H1 (cell line): ENCODE results near the gene HMX1.

ENCODE experiments used
- POLR2A ChIP-seq, 2 experiments: IDR thresholded peaks; 1 replicate in 1 of 2; 2 replicates in 1 of 2; pipeline ENCODE4 v1.6.1; 2011; ENCODE audit warnings: low read depth in 2 of 2, low read length in 2 of 2, mild to moderate bottlenecking in 2 of 2; ENCODE audit errors: control extremely low read depth in 1 of 2
- POLR2AphosphoS5 ChIP-seq: IDR thresholded peaks from 2 replicates; pipeline ENCODE4 v1.6.1; 2011; ENCODE audit warnings: low read depth, low read length
- TF ChIP-seq, protein P1 (sequence below), 3 experiments: IDR thresholded peaks; 1 replicate in 2 of 3; 2 replicates in 1 of 3; pipeline versions ENCODE4 v1.5.1 to v1.6.1; 2011; ENCODE audit warnings: low read length in 3 of 3, mild to moderate bottlenecking in 3 of 3, inconsistent platforms in 2 of 3, low read depth in 1 of 3, moderate library complexity in 1 of 3; ENCODE audit not compliant: insufficient read depth in 1 of 3; ENCODE audit errors: control extremely low read depth in 1 of 3

DNA sequence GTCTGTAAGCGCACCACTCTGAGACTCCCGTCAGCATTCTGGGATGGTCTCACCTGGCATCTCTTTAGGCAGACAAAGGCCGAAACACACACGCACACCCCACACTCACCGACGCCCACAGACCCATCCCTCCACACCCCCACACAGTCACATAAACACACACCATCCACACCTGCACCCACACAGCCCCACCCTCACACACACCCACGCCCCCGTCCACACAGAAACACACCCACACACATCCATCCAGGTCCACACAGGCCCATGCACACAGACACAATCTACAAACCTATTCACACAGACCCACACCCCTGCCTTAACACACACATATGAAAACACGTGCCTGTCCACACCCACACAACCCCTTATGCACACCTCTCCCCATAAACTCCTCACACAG, 9.2 kb upstream of the HMX1 start:
- TF ChIP-seq, protein P1, sequence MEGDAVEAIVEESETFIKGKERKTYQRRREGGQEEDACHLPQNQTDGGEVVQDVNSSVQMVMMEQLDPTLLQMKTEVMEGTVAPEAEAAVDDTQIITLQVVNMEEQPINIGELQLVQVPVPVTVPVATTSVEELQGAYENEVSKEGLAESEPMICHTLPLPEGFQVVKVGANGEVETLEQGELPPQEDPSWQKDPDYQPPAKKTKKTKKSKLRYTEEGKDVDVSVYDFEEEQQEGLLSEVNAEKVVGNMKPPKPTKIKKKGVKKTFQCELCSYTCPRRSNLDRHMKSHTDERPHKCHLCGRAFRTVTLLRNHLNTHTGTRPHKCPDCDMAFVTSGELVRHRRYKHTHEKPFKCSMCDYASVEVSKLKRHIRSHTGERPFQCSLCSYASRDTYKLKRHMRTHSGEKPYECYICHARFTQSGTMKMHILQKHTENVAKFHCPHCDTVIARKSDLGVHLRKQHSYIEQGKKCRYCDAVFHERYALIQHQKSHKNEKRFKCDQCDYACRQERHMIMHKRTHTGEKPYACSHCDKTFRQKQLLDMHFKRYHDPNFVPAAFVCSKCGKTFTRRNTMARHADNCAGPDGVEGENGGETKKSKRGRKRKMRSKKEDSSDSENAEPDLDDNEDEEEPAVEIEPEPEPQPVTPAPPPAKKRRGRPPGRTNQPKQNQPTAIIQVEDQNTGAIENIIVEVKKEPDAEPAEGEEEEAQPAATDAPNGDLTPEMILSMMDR (IDR thresholded peaks at IDR 0.05; ENCODE audit: control extremely low read depth in 1 of 3, insufficient read depth in 1 of 3, low read depth in 1 of 3, low read length in 3 of 3), result no peak
- no peak for TF ChIP-seq POLR2AphosphoS5
- no peak for TF ChIP-seq POLR2A (IDR thresholded peaks at IDR 0.05; ENCODE audit: control extremely low read depth in 1 of 2, low read depth in 2 of 2, low read length in 2 of 2)
